WTC11 (cell line): ENCODE results near the gene GRM4. TPM values are rescaled to one million over a fixed set of nuclear protein-coding genes. Genes with fewer than 3 reads are reported as not detected.

Experiments used
- ATAC-seq: fragments of 200-7000 bp; cut with Tn5 transposase; 2 replicates; pipeline ENCODE4 v1.10.0; 2021; ENCODE audit warnings: mild to moderate bottlenecking, moderate library complexity
- CTCF ChIA-PET: fragments of 300-600 bp; sonication (Branson Sonifier 250); formaldehyde crosslinking; loops from one replicate; lab custom pipeline; 2021; ENCODE audit warnings: antibody characterized with exemption; lab: Charles Lee
- POLR2A ChIA-PET: fragments of 350-600 bp; sonication (Branson Sonifier 250); formaldehyde crosslinking; loops from one replicate; lab custom pipeline; 2021; ENCODE audit warnings: antibody characterized with exemption; lab: Charles Lee
- DNase-seq: peaks from one replicate; pipeline ENCODE4 v3.0.0; 2021; ENCODE audit warnings: low spot score
- H3K27ac Mint-ChIP-seq: 2 replicates; pipeline ENCODE4 v1.8.0; 2021; ENCODE audit warnings: mixed read lengths
- H3K27me3 Mint-ChIP-seq: 2 replicates; pipeline ENCODE4 v1.8.0; 2021; ENCODE audit warnings: low read depth, mild to moderate bottlenecking, moderate library complexity, mixed read lengths
- H3K36me3 Mint-ChIP-seq: 2 replicates; pipeline ENCODE4 v1.8.0; 2021; ENCODE audit warnings: mixed read lengths
- H3K4me1 Mint-ChIP-seq: 2 replicates; pipeline ENCODE4 v1.8.0; 2022; ENCODE audit warnings: mixed read lengths
- H3K4me3 Mint-ChIP-seq: 2 replicates; pipeline ENCODE4 v1.8.0; 2021; ENCODE audit warnings: mild to moderate bottlenecking, moderate library complexity, mixed read lengths
- H3K9me3 Mint-ChIP-seq: 2 replicates; pipeline ENCODE4 v1.8.0; 2021; ENCODE audit warnings: mixed read lengths
- AR ChIP-seq: fragments of 250-450 bp; sonication (Bioruptor Pico); IDR thresholded peaks from 2 replicates; pipeline ENCODE4 v1.9.0; 2021; ENCODE audit warnings: mild to moderate bottlenecking
- E2F1 ChIP-seq: sonication (generic); formaldehyde crosslinking; IDR thresholded peaks from 2 replicates; pipeline ENCODE4 v1.8.0; 2022; ENCODE audit warnings: mild to moderate bottlenecking, missing genetic modification reagents
- ESRRA ChIP-seq: sonication (generic); formaldehyde crosslinking; IDR thresholded peaks from 2 replicates; pipeline ENCODE4 v1.8.1; 2022; ENCODE audit warnings: mild to moderate bottlenecking, missing genetic modification reagents, borderline replicate concordance
- FOXP1 ChIP-seq: sonication (generic); formaldehyde crosslinking; IDR thresholded peaks from 2 replicates; pipeline ENCODE4 v1.8.0; 2022; ENCODE audit warnings: missing genetic modification reagents, mild to moderate bottlenecking, moderate library complexity, borderline replicate concordance
- GRHL2 ChIP-seq: fragments of 250-450 bp; sonication (Bioruptor Pico); IDR thresholded peaks from 2 replicates; pipeline ENCODE4 v1.8.0; 2022; ENCODE audit warnings: mild to moderate bottlenecking, moderate library complexity; ENCODE audit not compliant: insufficient replicate concordance, severe bottlenecking
- GTF2I ChIP-seq: fragments of 250-450 bp; sonication (Bioruptor Pico); conservative IDR thresholded peaks from 2 replicates; pipeline ENCODE4 v1.4.0; 2021; ENCODE audit warnings: mild to moderate bottlenecking
- JAZF1 ChIP-seq: fragments of 250-450 bp; sonication (Bioruptor Pico); IDR thresholded peaks from 2 replicates; pipeline ENCODE4 v1.9.0; 2021; ENCODE audit warnings: moderate library complexity, mild to moderate bottlenecking, inconsistent platforms
- KAT7 ChIP-seq: sonication (generic); formaldehyde crosslinking; IDR thresholded peaks from 2 replicates; pipeline ENCODE4 v1.8.1; 2023; ENCODE audit warnings: missing genetic modification reagents, mild to moderate bottlenecking, borderline replicate concordance
- MLX ChIP-seq: sonication (generic); formaldehyde crosslinking; IDR thresholded peaks from 2 replicates; pipeline ENCODE4 v1.8.1; 2023; ENCODE audit warnings: mild to moderate bottlenecking, missing genetic modification reagents, moderate library complexity
- MXD4 ChIP-seq: fragments of 250-450 bp; sonication (Bioruptor Pico); IDR thresholded peaks from 2 replicates; pipeline ENCODE4 v1.8.0; 2021; ENCODE audit warnings: mild to moderate bottlenecking, moderate library complexity, borderline replicate concordance
- NFYB ChIP-seq: sonication (generic); formaldehyde crosslinking; conservative IDR thresholded peaks from 2 replicates; pipeline ENCODE4 v1.8.0; 2022; ENCODE audit warnings: low read depth, missing genetic modification reagents
- NR3C1 ChIP-seq: sonication (generic); formaldehyde crosslinking; conservative IDR thresholded peaks from 2 replicates; pipeline ENCODE4 v1.8.1; 2023; ENCODE audit warnings: low read depth, mild to moderate bottlenecking, missing genetic modification reagents
- PRRX2 ChIP-seq: fragments of 250-450 bp; sonication (Bioruptor Pico); IDR thresholded peaks from 2 replicates; pipeline ENCODE4 v1.8.0; 2021; ENCODE audit warnings: mild to moderate bottlenecking
- SP1 ChIP-seq: sonication (generic); formaldehyde crosslinking; conservative IDR thresholded peaks from 2 replicates; pipeline ENCODE4 v1.8.1; 2022; ENCODE audit warnings: missing genetic modification reagents
- TCF7 ChIP-seq: sonication (generic); formaldehyde crosslinking; IDR thresholded peaks from 2 replicates; pipeline ENCODE4 v1.8.0; 2022; ENCODE audit warnings: mild to moderate bottlenecking, low read depth, missing genetic modification reagents, moderate library complexity
- TEAD4 ChIP-seq: sonication (generic); formaldehyde crosslinking; IDR thresholded peaks from 2 replicates; pipeline ENCODE4 v1.8.0; 2022; ENCODE audit warnings: mild to moderate bottlenecking, missing genetic modification reagents
- ZBTB21 ChIP-seq: sonication (generic); formaldehyde crosslinking; IDR thresholded peaks from 2 replicates; pipeline ENCODE4 v1.8.1; 2023; ENCODE audit warnings: mild to moderate bottlenecking, missing genetic modification reagents, borderline replicate concordance
- ZNF263 ChIP-seq: sonication (generic); formaldehyde crosslinking; IDR thresholded peaks from 2 replicates; pipeline ENCODE4 v1.8.1; 2022; ENCODE audit warnings: low read depth, mild to moderate bottlenecking, moderate library complexity, missing genetic modification reagents
- total RNA-seq: library from RNA; stranded (reverse); gene quantifications from 3 replicates; pipeline ENCODE4 v1.2.3, GENCODE V29; 2021
- TF ChIP-seq, protein P1 (sequence below): sonication (generic); formaldehyde crosslinking; IDR thresholded peaks from 2 replicates; pipeline ENCODE4 v1.8.0; 2022; ENCODE audit warnings: mild to moderate bottlenecking, missing genetic modification reagents
- TF ChIP-seq, protein P2 (sequence below): sonication (generic); formaldehyde crosslinking; IDR thresholded peaks from 2 replicates; pipeline ENCODE4 v1.8.0; 2022; ENCODE audit warnings: mild to moderate bottlenecking, missing genetic modification reagents
- TF ChIP-seq, protein P3 (sequence below): sonication (generic); formaldehyde crosslinking; IDR thresholded peaks from 2 replicates; pipeline ENCODE4 v1.8.0; 2022; ENCODE audit warnings: missing genetic modification reagents
- TF ChIP-seq, protein P4 (sequence below): sonication (generic); formaldehyde crosslinking; conservative IDR thresholded peaks from 2 replicates; pipeline ENCODE4 v1.8.1; 2022; ENCODE audit warnings: mild to moderate bottlenecking, missing genetic modification reagents

GRM4 gene
- total RNA-seq, 1 experiment from 2014 or later = 34.5 TPM

DNA sequence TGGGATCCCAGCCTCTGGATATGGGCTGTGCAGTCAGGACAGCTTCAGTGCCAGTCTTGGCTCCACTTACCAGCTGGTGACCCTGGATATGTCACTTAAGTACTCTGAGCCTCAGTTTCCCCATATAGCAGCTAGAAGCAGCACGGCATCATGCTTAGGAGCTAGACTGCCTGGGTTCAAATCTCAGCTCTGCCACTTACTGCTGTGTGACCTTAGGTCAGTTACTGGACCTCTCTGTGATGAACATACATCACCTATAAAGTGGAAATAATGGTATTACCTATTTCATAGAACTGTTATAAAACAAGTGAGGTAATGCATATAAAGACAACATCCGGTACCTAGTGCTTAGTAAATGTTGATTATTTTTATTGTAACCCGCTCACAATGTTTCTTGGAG is 83.7 kb downstream of the GRM4 start (continued):
- TF ChIP-seq ZBTB21 (CRISPR knock-in tag) (no peak), GTF2I (CRISPR knock-in tag) (no peak), KAT7 (CRISPR knock-in tag) (no peak), NFYB (CRISPR knock-in tag) (no peak), AR (CRISPR knock-in tag) (no peak), MXD4 (CRISPR knock-in tag) (no peak)
- TF ChIP-seq, all 79 proteins: peak for 0

DNA sequence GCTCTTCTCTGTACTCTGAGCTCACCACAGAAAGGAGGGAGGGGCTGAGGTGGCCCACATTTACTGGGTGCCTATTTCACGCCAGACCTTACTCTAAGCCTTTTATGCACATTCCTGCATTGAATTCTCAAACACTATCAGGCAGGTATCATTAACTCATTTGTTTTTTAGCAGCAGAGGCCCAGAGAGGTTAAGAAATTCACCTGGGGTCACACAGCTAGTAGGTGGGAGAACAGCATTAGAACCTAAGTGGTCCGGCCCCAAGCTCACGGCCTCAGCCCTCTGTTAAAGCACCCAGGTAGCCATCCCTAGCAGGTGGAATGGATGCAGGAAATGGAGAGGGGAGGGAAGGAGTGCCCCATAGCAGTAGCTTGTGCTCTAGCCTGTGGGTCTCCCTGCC is 84.5 kb downstream of the GRM4 start:
- no peak overlapping the region for H3K4me3 Mint-ChIP-seq
- CTCF ChIA-PET = interaction anchor here (1.1 to 3.4 kb wide), 6 partner anchors 13 to 290 kb away, joined by 3 to 9 read pairs (median 4); partner anchors contain the start of gene GRM4
- no peaks in the 10 kb centered on the region for H3K9me3 Mint-ChIP-seq
- ATAC-seq (no peak), DNase-seq (no peak)
- H3K27ac Mint-ChIP-seq = no peak overlapping the region
- H3K4me1 Mint-ChIP-seq = peaks cover 16% of the 10 kb centered on the region
- H3K27me3 Mint-ChIP-seq = no peaks in the 10 kb centered on the region; the same call in 1 of the 2 replicates
- no peaks in the 10 kb centered on the region; the same call in 1 of the 2 replicates for H3K36me3 Mint-ChIP-seq
- POLR2A ChIA-PET = no interaction called here
- no peak for TF ChIP-seq PRRX2
- TF ChIP-seq AR (CRISPR knock-in tag) = no peak
- no peak for TF ChIP-seq ZBTB21 (CRISPR knock-in tag)
- TF ChIP-seq, protein P1, sequence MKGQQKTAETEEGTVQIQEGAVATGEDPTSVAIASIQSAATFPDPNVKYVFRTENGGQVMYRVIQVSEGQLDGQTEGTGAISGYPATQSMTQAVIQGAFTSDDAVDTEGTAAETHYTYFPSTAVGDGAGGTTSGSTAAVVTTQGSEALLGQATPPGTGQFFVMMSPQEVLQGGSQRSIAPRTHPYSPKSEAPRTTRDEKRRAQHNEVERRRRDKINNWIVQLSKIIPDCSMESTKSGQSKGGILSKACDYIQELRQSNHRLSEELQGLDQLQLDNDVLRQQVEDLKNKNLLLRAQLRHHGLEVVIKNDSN (CRISPR knock-in tag) = no peak
- TF ChIP-seq ESRRA (CRISPR knock-in tag) = no peak
- TF ChIP-seq, protein P2, sequence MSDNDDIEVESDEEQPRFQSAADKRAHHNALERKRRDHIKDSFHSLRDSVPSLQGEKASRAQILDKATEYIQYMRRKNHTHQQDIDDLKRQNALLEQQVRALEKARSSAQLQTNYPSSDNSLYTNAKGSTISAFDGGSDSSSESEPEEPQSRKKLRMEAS (CRISPR knock-in tag) = no peak
- no peak for TF ChIP-seq TEAD4 (CRISPR knock-in tag)
- no peak for TF ChIP-seq GRHL2
- TF ChIP-seq, protein P3, sequence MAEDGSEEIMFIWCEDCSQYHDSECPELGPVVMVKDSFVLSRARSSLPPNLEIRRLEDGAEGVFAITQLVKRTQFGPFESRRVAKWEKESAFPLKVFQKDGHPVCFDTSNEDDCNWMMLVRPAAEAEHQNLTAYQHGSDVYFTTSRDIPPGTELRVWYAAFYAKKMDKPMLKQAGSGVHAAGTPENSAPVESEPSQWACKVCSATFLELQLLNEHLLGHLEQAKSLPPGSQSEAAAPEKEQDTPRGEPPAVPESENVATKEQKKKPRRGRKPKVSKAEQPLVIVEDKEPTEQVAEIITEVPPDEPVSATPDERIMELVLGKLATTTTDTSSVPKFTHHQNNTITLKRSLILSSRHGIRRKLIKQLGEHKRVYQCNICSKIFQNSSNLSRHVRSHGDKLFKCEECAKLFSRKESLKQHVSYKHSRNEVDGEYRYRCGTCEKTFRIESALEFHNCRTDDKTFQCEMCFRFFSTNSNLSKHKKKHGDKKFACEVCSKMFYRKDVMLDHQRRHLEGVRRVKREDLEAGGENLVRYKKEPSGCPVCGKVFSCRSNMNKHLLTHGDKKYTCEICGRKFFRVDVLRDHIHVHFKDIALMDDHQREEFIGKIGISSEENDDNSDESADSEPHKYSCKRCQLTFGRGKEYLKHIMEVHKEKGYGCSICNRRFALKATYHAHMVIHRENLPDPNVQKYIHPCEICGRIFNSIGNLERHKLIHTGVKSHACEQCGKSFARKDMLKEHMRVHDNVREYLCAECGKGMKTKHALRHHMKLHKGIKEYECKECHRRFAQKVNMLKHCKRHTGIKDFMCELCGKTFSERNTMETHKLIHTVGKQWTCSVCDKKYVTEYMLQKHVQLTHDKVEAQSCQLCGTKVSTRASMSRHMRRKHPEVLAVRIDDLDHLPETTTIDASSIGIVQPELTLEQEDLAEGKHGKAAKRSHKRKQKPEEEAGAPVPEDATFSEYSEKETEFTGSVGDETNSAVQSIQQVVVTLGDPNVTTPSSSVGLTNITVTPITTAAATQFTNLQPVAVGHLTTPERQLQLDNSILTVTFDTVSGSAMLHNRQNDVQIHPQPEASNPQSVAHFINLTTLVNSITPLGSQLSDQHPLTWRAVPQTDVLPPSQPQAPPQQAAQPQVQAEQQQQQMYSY = no peak
- no peak for TF ChIP-seq NR3C1 (CRISPR knock-in tag)
- TF ChIP-seq TCF7 = no peak
- TF ChIP-seq FOXP1 = no peak
- TF ChIP-seq, protein P4, sequence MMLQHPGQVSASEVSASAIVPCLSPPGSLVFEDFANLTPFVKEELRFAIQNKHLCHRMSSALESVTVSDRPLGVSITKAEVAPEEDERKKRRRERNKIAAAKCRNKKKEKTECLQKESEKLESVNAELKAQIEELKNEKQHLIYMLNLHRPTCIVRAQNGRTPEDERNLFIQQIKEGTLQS = no peak
- TF ChIP-seq MLX (CRISPR knock-in tag) = no peak
- TF ChIP-seq SP1 (CRISPR knock-in tag) = no peak
- no peak for TF ChIP-seq E2F1 (CRISPR knock-in tag)
- no peak for TF ChIP-seq JAZF1 (CRISPR knock-in tag)
- no peak for TF ChIP-seq NFYB (CRISPR knock-in tag)
- TF ChIP-seq ZNF263 = no peak
